ENCODE data around the gene BPI.

Gene BPI

GRCh38 chr20:38355161-38356012 is 51.4 kb downstream of the BPI start:
- TF ChIP-seq FOXM1 (IDR thresholded peaks at IDR 0.05; ENCODE audit: borderline replicate concordance, low read depth), result no peak

GRCh38 chr20:38357653-38358207 is 53.8 kb downstream of the BPI start:
- TF ChIP-seq NFIC (IDR thresholded peaks at IDR 0.05) (no peak), RAD21 (IDR thresholded peaks at IDR 0.05; ENCODE audit: low read depth) (no peak), ZBTB7A (IDR thresholded peaks at IDR 0.05; ENCODE audit: low read depth) (no peak), CREB1 (IDR thresholded peaks at IDR 0.05; ENCODE audit: low read depth) (no peak), TAF1 (IDR thresholded peaks at IDR 0.05; ENCODE audit: low read depth) (no peak), EGR1 (IDR thresholded peaks at IDR 0.05) (no peak), TCF12 (IDR thresholded peaks at IDR 0.05; ENCODE audit: low read depth) (no peak)
- TF ChIP-seq, protein P1, sequence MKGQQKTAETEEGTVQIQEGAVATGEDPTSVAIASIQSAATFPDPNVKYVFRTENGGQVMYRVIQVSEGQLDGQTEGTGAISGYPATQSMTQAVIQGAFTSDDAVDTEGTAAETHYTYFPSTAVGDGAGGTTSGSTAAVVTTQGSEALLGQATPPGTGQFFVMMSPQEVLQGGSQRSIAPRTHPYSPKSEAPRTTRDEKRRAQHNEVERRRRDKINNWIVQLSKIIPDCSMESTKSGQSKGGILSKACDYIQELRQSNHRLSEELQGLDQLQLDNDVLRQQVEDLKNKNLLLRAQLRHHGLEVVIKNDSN (IDR thresholded peaks at IDR 0.05), result no peak

DNA sequence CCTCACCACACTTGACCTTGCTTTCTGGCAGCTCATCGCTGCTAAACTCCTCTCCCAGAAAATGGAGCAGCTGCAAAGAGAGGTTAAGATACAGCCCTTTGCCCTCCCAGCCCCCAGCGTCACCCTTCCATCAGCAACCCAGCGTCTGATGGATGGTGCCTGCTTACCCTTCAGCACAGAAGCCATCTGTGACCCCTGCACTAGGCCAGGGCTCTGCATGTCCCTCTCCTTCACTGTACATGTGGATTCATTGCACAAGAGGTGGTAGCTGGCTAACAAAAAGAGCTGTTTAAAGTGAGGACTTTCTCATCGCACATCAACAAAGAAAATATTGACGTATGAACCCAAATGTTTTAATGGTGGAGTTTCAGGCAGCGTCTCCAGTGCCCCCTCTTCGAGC is 54.6 kb downstream of the BPI start:
- TF ChIP-seq TAF1 (IDR thresholded peaks at IDR 0.05; ENCODE audit: low read depth) (no peak), EP300 (IDR thresholded peaks at IDR 0.05; ENCODE audit: borderline replicate concordance) (no peak), TEAD4 (IDR thresholded peaks at IDR 0.05) (no peak), YY1 (IDR thresholded peaks at IDR 0.05; ENCODE audit: low read depth) (no peak), TCF12 (IDR thresholded peaks at IDR 0.05; ENCODE audit: low read depth) (no peak), NFIC (IDR thresholded peaks at IDR 0.05) (no peak), CREB1 (IDR thresholded peaks at IDR 0.05; ENCODE audit: low read depth) (no peak), RAD21 (IDR thresholded peaks at IDR 0.05; ENCODE audit: low read depth) (no peak), ZBTB7A (IDR thresholded peaks at IDR 0.05; ENCODE audit: low read depth) (no peak), EGR1 (IDR thresholded peaks at IDR 0.05) (no peak), FOXM1 (IDR thresholded peaks at IDR 0.05; ENCODE audit: borderline replicate concordance, low read depth) (no peak)
- TF ChIP-seq, protein P1 (IDR thresholded peaks at IDR 0.05), result no peak
- TF ChIP-seq, protein P2, sequence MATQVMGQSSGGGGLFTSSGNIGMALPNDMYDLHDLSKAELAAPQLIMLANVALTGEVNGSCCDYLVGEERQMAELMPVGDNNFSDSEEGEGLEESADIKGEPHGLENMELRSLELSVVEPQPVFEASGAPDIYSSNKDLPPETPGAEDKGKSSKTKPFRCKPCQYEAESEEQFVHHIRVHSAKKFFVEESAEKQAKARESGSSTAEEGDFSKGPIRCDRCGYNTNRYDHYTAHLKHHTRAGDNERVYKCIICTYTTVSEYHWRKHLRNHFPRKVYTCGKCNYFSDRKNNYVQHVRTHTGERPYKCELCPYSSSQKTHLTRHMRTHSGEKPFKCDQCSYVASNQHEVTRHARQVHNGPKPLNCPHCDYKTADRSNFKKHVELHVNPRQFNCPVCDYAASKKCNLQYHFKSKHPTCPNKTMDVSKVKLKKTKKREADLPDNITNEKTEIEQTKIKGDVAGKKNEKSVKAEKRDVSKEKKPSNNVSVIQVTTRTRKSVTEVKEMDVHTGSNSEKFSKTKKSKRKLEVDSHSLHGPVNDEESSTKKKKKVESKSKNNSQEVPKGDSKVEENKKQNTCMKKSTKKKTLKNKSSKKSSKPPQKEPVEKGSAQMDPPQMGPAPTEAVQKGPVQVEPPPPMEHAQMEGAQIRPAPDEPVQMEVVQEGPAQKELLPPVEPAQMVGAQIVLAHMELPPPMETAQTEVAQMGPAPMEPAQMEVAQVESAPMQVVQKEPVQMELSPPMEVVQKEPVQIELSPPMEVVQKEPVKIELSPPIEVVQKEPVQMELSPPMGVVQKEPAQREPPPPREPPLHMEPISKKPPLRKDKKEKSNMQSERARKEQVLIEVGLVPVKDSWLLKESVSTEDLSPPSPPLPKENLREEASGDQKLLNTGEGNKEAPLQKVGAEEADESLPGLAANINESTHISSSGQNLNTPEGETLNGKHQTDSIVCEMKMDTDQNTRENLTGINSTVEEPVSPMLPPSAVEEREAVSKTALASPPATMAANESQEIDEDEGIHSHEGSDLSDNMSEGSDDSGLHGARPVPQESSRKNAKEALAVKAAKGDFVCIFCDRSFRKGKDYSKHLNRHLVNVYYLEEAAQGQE (IDR thresholded peaks at IDR 0.05; ENCODE audit: low read depth), result no peak
- TF ChIP-seq, protein P3, sequence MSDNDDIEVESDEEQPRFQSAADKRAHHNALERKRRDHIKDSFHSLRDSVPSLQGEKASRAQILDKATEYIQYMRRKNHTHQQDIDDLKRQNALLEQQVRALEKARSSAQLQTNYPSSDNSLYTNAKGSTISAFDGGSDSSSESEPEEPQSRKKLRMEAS (IDR thresholded peaks at IDR 0.05), result no peak

GRCh38 chr20:38363004-38363747 is 59.2 kb downstream of the BPI start:
- TF ChIP-seq, protein P2 (IDR thresholded peaks at IDR 0.05; ENCODE audit: low read depth), result no peak
- TF ChIP-seq CREB1 (IDR thresholded peaks at IDR 0.05; ENCODE audit: low read depth), result no peak
- no peak for TF ChIP-seq FOXM1 (IDR thresholded peaks at IDR 0.05; ENCODE audit: borderline replicate concordance, low read depth)
- no peak for TF ChIP-seq RAD21 (IDR thresholded peaks at IDR 0.05; ENCODE audit: low read depth)
- TF ChIP-seq, protein P1 (IDR thresholded peaks at IDR 0.05), result no peak
- TF ChIP-seq EGR1 (IDR thresholded peaks at IDR 0.05), result no peak
- TF ChIP-seq, protein P3 (IDR thresholded peaks at IDR 0.05), result no peak

DNA sequence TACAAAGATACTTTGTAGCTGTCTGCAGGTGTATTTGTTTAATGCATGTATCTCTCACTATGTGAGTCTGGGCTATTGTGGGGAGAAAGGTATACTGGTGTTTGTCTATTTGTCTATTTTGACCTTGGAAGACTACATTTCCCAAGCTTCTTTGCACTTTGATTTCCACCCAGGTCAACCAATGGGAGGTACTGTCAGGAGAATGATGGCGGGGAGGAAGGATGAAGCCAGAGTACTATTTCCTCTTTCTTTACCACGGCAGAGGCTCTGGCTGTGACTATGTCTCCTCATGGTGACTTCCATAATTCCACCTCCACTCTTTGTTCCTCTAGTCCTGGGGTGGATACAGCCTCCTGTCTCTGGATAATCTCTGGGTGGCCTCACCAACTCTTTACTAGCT is 65.4 kb downstream of the BPI start:
- TF ChIP-seq, protein P3 (IDR thresholded peaks at IDR 0.05), result no peak
- TF ChIP-seq YY1 (IDR thresholded peaks at IDR 0.05; ENCODE audit: low read depth), result peak; percentile 63

Data from Ishikawa (cell line).